GM19372 (cell line): ENCODE results near the gene HERC2.

ENCODE experiments used
- ATAC-seq: cut with Tn5 transposase; IDR thresholded peaks from one replicate; pipeline ENCODE4 v1.9.1; 2021; ENCODE audit warnings: mild to moderate bottlenecking, low read depth, moderate library complexity; ENCODE audit not compliant: unreplicated experiment

The HERC2 gene

GRCh38 chr15:28117432-28117990 lies 204.5 kb downstream of the HERC2 start:
- ATAC-seq, result no peak

- ATAC-seq, result no peak
Measured at GRCh38 chr15:28116521-28117431, 205.2 kb downstream of the HERC2 start.

- no peak for ATAC-seq
Measured at GRCh38 chr15:28115871-28116270, 206.1 kb downstream of the HERC2 start.

GRCh38 chr15:28114721-28115622 lies 207.0 kb downstream of the HERC2 start:
- ATAC-seq, result no peak

GRCh38 chr15:28114114-28114455 lies 207.9 kb downstream of the HERC2 start:
- no peak for ATAC-seq

- no peak for ATAC-seq
Measured at GRCh38 chr15:28113394-28114113, 208.4 kb downstream of the HERC2 start.

GRCh38 chr15:28112962-28113361 lies 209.0 kb downstream of the HERC2 start:
- ATAC-seq, result no peak

GRCh38 chr15:28112101-28112760 lies 209.7 kb downstream of the HERC2 start:
- ATAC-seq, result no peak

GRCh38 chr15:28111543-28111942 lies 210.4 kb downstream of the HERC2 start:
- no peak for ATAC-seq

- no peak for ATAC-seq
Measured at GRCh38 chr15:28110481-28110881, 211.5 kb downstream of the HERC2 start.

GRCh38 chr15:28109626-28110455 lies 212.1 kb downstream of the HERC2 start:
- no peak for ATAC-seq

GRCh38 chr15:28107904-28108275 lies 214.1 kb downstream of the HERC2 start:
- no peak for ATAC-seq

GRCh38 chr15:28107111-28107903 lies 214.7 kb downstream of the HERC2 start:
- no peak for ATAC-seq

GRCh38 chr15:28106294-28107110 lies 215.5 kb downstream of the HERC2 start:
- no peak for ATAC-seq

GRCh38 chr15:28105793-28106192 lies 216.2 kb downstream of the HERC2 start:
- no peak for ATAC-seq

- ATAC-seq, result no peak
Measured at GRCh38 chr15:28105224-28105791, 216.7 kb downstream of the HERC2 start.

- no peak for ATAC-seq
Measured at GRCh38 chr15:28104326-28104725, 217.7 kb downstream of the HERC2 start.
